HL-60 (cell line): ENCODE measurements around the gene DHRS12.

Source experiments
- TF ChIP-seq, protein P1 (sequence below): IDR thresholded peaks from one replicate; pipeline ENCODE4 v1.5.1; 2011; ENCODE audit warnings: low read length, control low read depth, inconsistent platforms; ENCODE audit not compliant: insufficient read depth
- TF ChIP-seq, protein P2 (sequence below): IDR thresholded peaks from 2 replicates; pipeline ENCODE4 v1.6.1; 2012; ENCODE audit warnings: low read depth; ENCODE audit not compliant: insufficient replicate concordance

DNA sequence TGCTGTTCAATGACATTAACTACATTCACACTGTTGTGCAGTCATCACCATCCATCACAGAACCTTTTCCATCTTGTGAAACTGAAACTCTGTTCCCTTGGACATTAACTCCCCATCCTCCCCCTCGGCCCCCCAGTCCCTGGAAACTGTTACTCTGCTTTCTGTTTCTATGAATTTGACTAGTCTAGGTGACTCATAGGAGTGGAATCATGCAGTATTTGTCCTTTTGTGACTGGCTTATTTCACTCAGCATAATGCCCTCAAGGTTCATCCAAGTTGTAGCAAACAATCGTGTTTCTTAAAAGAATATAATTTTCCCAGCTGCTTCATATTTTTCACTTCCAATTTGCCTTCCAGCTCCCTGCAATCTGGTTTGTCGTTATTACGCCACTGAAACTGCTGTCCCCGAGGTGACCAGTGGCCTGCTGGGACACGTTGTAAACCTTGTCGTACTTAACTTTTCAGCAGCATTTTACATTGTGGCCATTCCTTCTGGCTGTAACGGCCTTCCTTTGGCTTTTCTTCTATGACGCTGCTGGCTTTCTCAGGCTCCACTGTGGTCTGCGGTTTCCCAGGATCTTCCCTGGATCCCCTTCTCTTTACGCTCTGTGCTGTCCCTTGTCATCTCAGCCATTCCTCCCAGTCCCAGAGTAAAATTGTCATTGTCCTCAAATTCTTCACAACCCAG lies 74.0 kb downstream of the DHRS12 start:
- TF ChIP-seq, protein P1, sequence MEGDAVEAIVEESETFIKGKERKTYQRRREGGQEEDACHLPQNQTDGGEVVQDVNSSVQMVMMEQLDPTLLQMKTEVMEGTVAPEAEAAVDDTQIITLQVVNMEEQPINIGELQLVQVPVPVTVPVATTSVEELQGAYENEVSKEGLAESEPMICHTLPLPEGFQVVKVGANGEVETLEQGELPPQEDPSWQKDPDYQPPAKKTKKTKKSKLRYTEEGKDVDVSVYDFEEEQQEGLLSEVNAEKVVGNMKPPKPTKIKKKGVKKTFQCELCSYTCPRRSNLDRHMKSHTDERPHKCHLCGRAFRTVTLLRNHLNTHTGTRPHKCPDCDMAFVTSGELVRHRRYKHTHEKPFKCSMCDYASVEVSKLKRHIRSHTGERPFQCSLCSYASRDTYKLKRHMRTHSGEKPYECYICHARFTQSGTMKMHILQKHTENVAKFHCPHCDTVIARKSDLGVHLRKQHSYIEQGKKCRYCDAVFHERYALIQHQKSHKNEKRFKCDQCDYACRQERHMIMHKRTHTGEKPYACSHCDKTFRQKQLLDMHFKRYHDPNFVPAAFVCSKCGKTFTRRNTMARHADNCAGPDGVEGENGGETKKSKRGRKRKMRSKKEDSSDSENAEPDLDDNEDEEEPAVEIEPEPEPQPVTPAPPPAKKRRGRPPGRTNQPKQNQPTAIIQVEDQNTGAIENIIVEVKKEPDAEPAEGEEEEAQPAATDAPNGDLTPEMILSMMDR: no peak
- TF ChIP-seq, protein P2, sequence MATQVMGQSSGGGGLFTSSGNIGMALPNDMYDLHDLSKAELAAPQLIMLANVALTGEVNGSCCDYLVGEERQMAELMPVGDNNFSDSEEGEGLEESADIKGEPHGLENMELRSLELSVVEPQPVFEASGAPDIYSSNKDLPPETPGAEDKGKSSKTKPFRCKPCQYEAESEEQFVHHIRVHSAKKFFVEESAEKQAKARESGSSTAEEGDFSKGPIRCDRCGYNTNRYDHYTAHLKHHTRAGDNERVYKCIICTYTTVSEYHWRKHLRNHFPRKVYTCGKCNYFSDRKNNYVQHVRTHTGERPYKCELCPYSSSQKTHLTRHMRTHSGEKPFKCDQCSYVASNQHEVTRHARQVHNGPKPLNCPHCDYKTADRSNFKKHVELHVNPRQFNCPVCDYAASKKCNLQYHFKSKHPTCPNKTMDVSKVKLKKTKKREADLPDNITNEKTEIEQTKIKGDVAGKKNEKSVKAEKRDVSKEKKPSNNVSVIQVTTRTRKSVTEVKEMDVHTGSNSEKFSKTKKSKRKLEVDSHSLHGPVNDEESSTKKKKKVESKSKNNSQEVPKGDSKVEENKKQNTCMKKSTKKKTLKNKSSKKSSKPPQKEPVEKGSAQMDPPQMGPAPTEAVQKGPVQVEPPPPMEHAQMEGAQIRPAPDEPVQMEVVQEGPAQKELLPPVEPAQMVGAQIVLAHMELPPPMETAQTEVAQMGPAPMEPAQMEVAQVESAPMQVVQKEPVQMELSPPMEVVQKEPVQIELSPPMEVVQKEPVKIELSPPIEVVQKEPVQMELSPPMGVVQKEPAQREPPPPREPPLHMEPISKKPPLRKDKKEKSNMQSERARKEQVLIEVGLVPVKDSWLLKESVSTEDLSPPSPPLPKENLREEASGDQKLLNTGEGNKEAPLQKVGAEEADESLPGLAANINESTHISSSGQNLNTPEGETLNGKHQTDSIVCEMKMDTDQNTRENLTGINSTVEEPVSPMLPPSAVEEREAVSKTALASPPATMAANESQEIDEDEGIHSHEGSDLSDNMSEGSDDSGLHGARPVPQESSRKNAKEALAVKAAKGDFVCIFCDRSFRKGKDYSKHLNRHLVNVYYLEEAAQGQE: no peak
